SJSA1 (cell line): ENCODE data around the gene EIF4ENIF1. TPM values are rescaled to one million over a fixed set of nuclear protein-coding genes. Genes with fewer than 3 reads are reported as not detected.

Source experiments
- DNase-seq, 2 experiments: peaks; one replicate each; pipeline ENCODE4 v3.0.0-alpha.2; 2015 to 2020; ENCODE audit warnings: low spot score in 2 of 2, low read depth in 1 of 2
- H3K27ac ChIP-seq: fragments of 250-450 bp; sonication (Bioruptor Pico); 2 replicates; pipeline ENCODE4 v1.5.1; 2020; ENCODE audit warnings: mild to moderate bottlenecking, moderate library complexity
- H3K27me3 ChIP-seq: fragments of 250-450 bp; sonication (Bioruptor Pico); replicated peaks from 2 replicates; pipeline ENCODE4 v1.5.1; 2020; ENCODE audit warnings: mild to moderate bottlenecking, moderate library complexity
- H3K36me3 ChIP-seq: fragments of 250-450 bp; sonication (Bioruptor Pico); 2 replicates; pipeline ENCODE4 v1.5.1; 2020; ENCODE audit warnings: mild to moderate bottlenecking
- H3K4me1 ChIP-seq: fragments of 250-450 bp; sonication (Bioruptor Pico); replicated peaks from 2 replicates; pipeline ENCODE4 v1.6.1; 2021; ENCODE audit warnings: mild to moderate bottlenecking
- H3K4me3 ChIP-seq: fragments of 250-450 bp; sonication (Bioruptor Pico); 2 replicates; pipeline ENCODE4 v1.5.1; 2020; ENCODE audit warnings: mild to moderate bottlenecking
- H3K9me3 ChIP-seq: fragments of 250-450 bp; sonication (Bioruptor Pico); replicated peaks from 2 replicates; pipeline ENCODE4 v1.5.1; 2020; ENCODE audit warnings: mild to moderate bottlenecking
- total RNA-seq: library from RNA; depleted of rRNA; stranded (reverse); fragments of >200 nt; shearing (Covaris generic); gene quantifications from 2 replicates; pipeline ENCODE4 v1.2.3, GENCODE V29; 2014; rRNA removed

The EIF4ENIF1 gene
- total RNA-seq, 1 experiment from 2014 or later, result 14.8 TPM

- DNase-seq, result no peak
- Histone ChIP-seq H3K27me3 (no peaks in the 10 kb centered on the region), H3K36me3 (peaks cover 34% of the 10 kb centered on the region), H3K4me3 (no peak overlapping the region), H3K4me1 (peaks cover 15% of the 10 kb centered on the region), H3K9me3 (no peaks in the 10 kb centered on the region), H3K27ac (no peak overlapping the region)
Observed at GRCh38 chr22:31398231-31398630, 91.4 kb downstream of the EIF4ENIF1 start.

- Histone ChIP-seq H3K9me3 (no peaks in the 10 kb centered on the region), H3K36me3 (no peaks in the 10 kb centered on the region), H3K27me3 (no peaks in the 10 kb centered on the region), H3K4me1 (peaks cover 11% of the 10 kb centered on the region), H3K27ac (no peak overlapping the region), H3K4me3 (no peak overlapping the region)
- DNase-seq, result no peak
Observed at GRCh38 chr22:31394326-31394725, 95.3 kb downstream of the EIF4ENIF1 start.

GRCh38 chr22:31393893-31394292 lies 95.7 kb downstream of the EIF4ENIF1 start:
- Histone ChIP-seq H3K36me3 (no peaks in the 10 kb centered on the region), H3K9me3 (no peaks in the 10 kb centered on the region), H3K27ac (no peak overlapping the region), H3K27me3 (no peaks in the 10 kb centered on the region), H3K4me3 (no peak overlapping the region), H3K4me1 (peaks cover 8% of the 10 kb centered on the region)
- no peak for DNase-seq

Other genes with a start within 250 kb of the EIF4ENIF1 start
- gene PIK3IP1, start 197.4 kb downstream of the EIF4ENIF1 start, total RNA-seq, result 1.3 and 2.2 TPM in 2 replicates
- gene PATZ1, start 143.5 kb downstream of the EIF4ENIF1 start, total RNA-seq, result 14.7 and 14.9 TPM in 2 replicates
- 98.8 and 118 TPM in 2 replicates for gene DRG1, start 90.2 kb downstream of the EIF4ENIF1 start, total RNA-seq
- 8.5 and 11.0 TPM in 2 replicates for gene SFI1, start 6.7 kb upstream of the EIF4ENIF1 start, total RNA-seq
- 22.4 and 33.1 TPM in 2 replicates for gene PISD, start 172.4 kb upstream of the EIF4ENIF1 start, total RNA-seq